GM12875 (cell line): ENCODE data around the gene AOC2.

ENCODE experiments used
- H3K4me3 ChIP-seq: one replicate; pipeline ENCODE4 v1.5.1; 2011; ENCODE audit warnings: low read depth, low read length, control low read depth
- TF ChIP-seq, protein P1 (sequence below): IDR thresholded peaks from 2 replicates; pipeline ENCODE4 v1.5.1; 2011; ENCODE audit warnings: low read depth, mild to moderate bottlenecking, control low read depth, inconsistent platforms, low read length, moderate library complexity, borderline replicate concordance; ENCODE audit not compliant: insufficient read depth

AOC2 gene

GRCh38 chr17:42817866-42818265 is 26.5 kb upstream of the AOC2 start:
- no peak overlapping the region for H3K4me3 ChIP-seq
- TF ChIP-seq, protein P1, sequence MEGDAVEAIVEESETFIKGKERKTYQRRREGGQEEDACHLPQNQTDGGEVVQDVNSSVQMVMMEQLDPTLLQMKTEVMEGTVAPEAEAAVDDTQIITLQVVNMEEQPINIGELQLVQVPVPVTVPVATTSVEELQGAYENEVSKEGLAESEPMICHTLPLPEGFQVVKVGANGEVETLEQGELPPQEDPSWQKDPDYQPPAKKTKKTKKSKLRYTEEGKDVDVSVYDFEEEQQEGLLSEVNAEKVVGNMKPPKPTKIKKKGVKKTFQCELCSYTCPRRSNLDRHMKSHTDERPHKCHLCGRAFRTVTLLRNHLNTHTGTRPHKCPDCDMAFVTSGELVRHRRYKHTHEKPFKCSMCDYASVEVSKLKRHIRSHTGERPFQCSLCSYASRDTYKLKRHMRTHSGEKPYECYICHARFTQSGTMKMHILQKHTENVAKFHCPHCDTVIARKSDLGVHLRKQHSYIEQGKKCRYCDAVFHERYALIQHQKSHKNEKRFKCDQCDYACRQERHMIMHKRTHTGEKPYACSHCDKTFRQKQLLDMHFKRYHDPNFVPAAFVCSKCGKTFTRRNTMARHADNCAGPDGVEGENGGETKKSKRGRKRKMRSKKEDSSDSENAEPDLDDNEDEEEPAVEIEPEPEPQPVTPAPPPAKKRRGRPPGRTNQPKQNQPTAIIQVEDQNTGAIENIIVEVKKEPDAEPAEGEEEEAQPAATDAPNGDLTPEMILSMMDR = no peak

DNA sequence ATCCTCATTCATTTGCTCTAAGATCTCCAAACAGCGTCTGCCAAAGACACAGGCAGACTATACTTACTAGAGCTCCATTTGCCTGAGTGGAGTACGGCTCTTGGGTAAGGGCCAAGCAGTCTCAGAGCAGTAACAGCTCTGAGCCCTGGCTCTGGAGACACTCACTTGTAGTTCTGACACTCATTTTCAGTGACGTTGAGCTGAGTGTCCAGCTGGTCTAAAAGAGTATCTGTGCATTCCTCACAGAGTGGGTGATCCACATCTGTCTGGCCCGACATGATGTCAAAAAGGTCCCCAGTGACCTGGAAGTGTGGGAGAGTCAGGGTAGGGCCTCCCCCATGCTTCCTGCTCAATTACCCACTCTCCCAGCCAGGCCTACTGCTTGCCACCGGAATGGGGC is 26.0 kb upstream of the AOC2 start:
- H3K4me3 ChIP-seq = no peak overlapping the region
- TF ChIP-seq, protein P1 = no peak

DNA sequence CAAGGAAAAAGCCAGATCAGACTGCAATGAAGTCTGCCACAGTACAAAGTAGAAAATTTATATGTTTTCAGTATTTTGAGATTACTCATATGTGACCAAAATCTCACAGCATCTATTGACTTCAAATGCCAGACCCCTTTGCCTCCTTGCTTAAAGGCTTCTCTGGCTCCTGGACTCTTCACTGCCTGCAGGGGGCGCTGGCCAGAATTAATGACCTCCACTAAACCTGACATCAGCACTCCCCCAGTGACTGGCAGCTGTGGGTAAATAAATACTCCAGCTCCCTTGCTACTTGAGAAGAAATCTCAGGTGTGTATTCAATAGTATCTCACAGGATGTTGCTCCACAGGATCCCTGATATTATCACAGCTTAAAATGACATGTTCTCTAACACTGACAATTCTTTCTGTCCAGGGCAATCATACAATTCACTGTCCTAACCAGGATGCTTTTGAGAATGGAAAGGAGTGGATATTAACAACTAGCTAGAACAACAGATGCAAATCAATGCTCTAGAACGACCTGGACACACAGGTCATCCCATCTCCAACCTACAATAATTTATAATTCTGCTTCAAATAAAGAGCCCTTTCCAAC is 24.3 kb upstream of the AOC2 start:
- H3K4me3 ChIP-seq = no peak overlapping the region
- TF ChIP-seq, protein P1 = peak; percentile 78

DNA sequence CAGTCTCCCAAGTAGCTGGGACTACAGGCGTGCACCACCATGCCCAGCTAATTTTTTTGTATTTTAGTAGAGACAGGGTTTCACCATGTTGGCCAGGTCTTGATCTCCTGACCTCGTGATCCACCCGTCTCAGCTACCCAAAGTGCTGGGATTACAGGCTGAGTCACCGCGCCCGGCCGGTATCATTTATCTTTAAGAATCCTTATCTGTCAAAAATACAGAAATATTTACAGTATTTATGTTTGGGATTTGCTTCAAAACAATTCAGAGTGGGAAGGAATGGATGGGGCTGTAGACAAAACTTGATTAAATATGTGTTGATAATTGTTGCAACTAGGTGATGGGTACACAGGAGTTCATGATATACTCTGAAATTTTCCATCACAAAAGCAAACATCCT is 23.2 kb upstream of the AOC2 start:
- TF ChIP-seq, protein P1 = no peak
- H3K4me3 ChIP-seq = no peak overlapping the region

DNA sequence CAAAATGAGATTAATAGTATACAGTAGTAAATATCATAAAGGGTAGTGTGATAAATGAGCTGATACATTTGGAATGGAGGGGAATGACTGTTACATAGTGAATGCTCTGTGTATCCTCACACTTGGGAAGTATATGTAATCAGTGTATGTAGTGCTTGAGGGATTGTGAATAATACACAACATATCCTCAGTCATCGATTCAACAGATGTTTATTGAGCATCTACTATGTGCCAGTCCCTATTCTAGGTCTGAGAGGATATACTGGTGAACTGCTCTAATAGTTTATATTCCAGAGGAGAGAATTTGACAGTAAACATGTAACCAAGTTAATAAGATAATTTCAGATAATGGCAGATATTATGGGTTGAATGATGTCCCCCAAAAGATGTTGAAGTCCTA is 16.9 kb upstream of the AOC2 start:
- TF ChIP-seq, protein P1 = no peak

GRCh38 chr17:42830971-42831370 is 13.4 kb upstream of the AOC2 start:
- no peak overlapping the region for H3K4me3 ChIP-seq
- TF ChIP-seq, protein P1 = no peak

More for the DNA sequence above, 16.9 kb upstream of the AOC2 start:
- no peak overlapping the region for H3K4me3 ChIP-seq

DNA sequence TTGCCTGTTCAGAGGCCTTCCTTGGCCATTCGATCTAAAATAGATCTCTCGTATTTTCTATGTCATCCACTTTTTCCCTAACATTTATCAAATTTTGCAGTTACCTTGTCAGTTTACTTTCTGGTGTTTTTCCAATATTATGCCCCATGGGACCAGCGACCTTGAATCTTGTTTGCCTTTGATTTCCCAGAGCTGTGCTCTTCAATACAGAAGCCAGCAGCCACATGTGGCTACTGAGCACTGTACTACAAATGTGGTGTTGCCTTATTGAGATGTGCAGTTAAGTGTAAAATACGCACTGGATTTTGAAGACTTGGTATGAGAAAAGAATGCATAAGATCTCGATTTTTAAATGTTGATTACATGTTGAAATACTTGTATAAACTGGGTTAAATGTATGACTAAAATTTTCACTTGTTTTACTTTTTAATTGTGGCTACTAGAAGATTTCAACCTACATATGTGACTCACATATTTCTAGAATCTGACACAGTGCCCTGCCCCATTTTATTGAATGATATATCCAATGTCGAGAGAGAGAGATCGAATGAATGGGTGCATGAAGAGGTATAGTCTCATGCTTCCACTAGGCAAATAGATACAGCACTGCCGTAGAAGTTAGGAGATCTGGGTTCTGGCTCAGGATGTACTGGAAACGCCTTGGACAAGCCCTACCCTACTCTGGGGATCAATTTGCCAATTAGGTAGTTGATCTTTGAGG is 12.0 kb upstream of the AOC2 start:
- TF ChIP-seq, protein P1 = no peak
- peak overlapping the region; percentile 92 for H3K4me3 ChIP-seq
